Pancreas (tissue), 10 donors: ENCODE results near the gene PARD3B. TPM values are rescaled to one million over a fixed set of nuclear protein-coding genes. Genes with fewer than 3 reads are reported as not detected.
A peak's percentile ranks its signal among the peaks of the same experiment; 100 is the strongest.

Experiments
- ATAC-seq, 4 donors: fragments of 200-7000 bp; cut with Tn5 transposase; one replicate each; pipeline versions ENCODE4 v1.8.0 to v1.9.1; 2020; ENCODE audit warnings: mild to moderate bottlenecking in 4 of 4, moderate library complexity in 4 of 4
- DNase-seq, 6 donors: peaks; one replicate each; pipeline ENCODE4 v3.0.0-alpha.2; 2020
- FAIRE-seq: peaks from 2 replicates; lab custom pipeline; 2012; peaks lifted over from hg19 to GRCh38; lab: Jason Lieb, UNC
- H3K27ac ChIP-seq, 4 donors: fragments of 200-600 bp; sonication (generic); 1 replicate in 3 of 4; 2 replicates in 1 of 4; pipeline versions ENCODE4 v1.5.0 to v1.8.0; 2020
- H3K27me3 ChIP-seq, 4 donors: fragments of 200-600 bp; one replicate each; pipeline ENCODE4 v1.8.0; 2021
- H3K36me3 ChIP-seq, 3 donors: fragments of 200-600 bp; sonication (generic) in 1 of 3; one replicate each; pipeline versions ENCODE4 v1.5.0 to v1.8.0; 2020 to 2021
- H3K4me1 ChIP-seq, 3 donors: fragments of 200-600 bp; one replicate each; pipeline ENCODE4 v1.8.0; 2021
- H3K4me3 ChIP-seq, 4 donors: fragments of 200-600 bp; sonication (generic) in 2 of 4; one replicate each; pipeline versions ENCODE4 v1.5.0 to v1.8.0; 2020 to 2021
- H3K9me3 ChIP-seq, 4 donors: fragments of 200-600 bp; one replicate each; pipeline ENCODE4 v1.8.0; 2021
- CTCF ChIP-seq, 4 donors: fragments of 200-600 bp; sonication (generic) in 3 of 4; IDR thresholded peaks; one replicate each; pipeline versions ENCODE4 v1.5.0 to v1.8.0; 2021; ENCODE audit warnings: antibody characterized with exemption in 4 of 4
- WGBS, 2 donors: extraction: QIAGEN DNeasy Blood & Tissue Kit; methylation state at CpG; one replicate each; pipeline ENCODE4 v1.1.7; 2013; 5-methylcytosine and 5-hydroxymethylcytosine counted together
- intact Hi-C, 3 donors: fragments of 100-400 bp; cut with DNase I; formaldehyde crosslinking; loops; one replicate each; pipeline versions ENCODE4 v1.11.1 to v1.14.2; 2022
- polyA plus RNA-seq, 2 donors: library from polyadenylated mRNA; stranded (reverse); fragments of 200-250 nt; gene quantifications; one replicate each; pipeline ENCODE4 v1.2.3, GENCODE V29; 2013
- total RNA-seq, 6 donors: library from RNA; stranded (reverse); fragmentation: NEBNext Ultra II Directional in 4 of 6; extraction: Animal tissue kit (Norgen Biotek cat#: 25700) in 4 of 6; gene quantifications; one replicate each; pipeline versions ENCODE4 v1.2.1 to v1.2.4, GENCODE V29; 2021 to 2023
- donor health status: healthy with polysubstance abuse.
- donor health status: DM: no; HTN: no; CAD: no; lungs with moderate emphysema.
- donor health status: DM: no; HTN: no; CAD: no.
- donor health status: control.
- donor health status: control.
- donor health status: Bipolar disorder and iron deficiency.
- donor health status: DM: yes; HTN: yes; CAD: no.
- donor health status: DM: no; HTN: no; CAD: no.
- donor health status: DM: no; HTN: no; CAD: no.
- donor health status: DM: yes; HTN: yes; CAD: no.

The PARD3B gene
- total and polyA plus RNA-seq, 8 donors: 2.8 to 21.5 (median 12.7) TPM

DNA sequence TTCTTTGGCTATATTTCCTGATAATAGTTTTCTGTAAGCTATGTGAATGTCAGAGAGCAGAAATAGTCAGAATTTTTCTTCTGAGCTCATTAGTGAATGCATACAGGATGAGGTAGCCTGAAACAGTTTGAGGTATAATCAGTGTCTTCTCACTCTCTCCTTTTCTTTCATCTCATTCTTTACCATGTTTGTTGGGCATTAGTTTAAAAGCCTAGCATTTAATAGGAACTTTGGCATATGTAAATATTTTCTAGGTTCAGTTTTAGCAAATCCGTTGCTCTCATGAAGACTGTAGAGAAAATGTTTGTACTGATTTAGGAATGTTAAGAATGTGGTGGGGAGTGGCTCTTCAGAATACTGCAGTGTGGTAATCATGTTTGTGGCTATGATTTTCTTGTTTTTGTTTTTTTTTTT, 119.4 kb downstream of the PARD3B start:
- DNase-seq (no peak), FAIRE-seq (peak; percentile 23), ATAC-seq (peak; percentile 58 to 79 (median 74))
- no peaks in the 10 kb centered on the region for H3K36me3 ChIP-seq
- TF ChIP-seq CTCF (IDR thresholded peaks at IDR 0.05): no peak
- peak overlapping the region in 3 of 4 donors; percentile 3 to 58 (median 9) for H3K27ac ChIP-seq
- H3K4me3 ChIP-seq: no peak overlapping the region
- intact Hi-C loops: no loop called here
- H3K4me1 ChIP-seq: peaks cover under 1 to 11% (median 6%) of the 10 kb centered on the region in 3 donors
- no peaks in the 10 kb centered on the region for H3K9me3 ChIP-seq
- H3K27me3 ChIP-seq: no peaks in the 10 kb centered on the region
- WGBS, 2 donors: 57 to 64% methylated on average over 1 of the region's 1 CpG

- DNase-seq: no peak
- peak overlapping the region in 3 of 4 donors; percentile 3 to 58 (median 9) for H3K27ac ChIP-seq
- H3K27me3 ChIP-seq: no peaks in the 10 kb centered on the region
- intact Hi-C loops: no loop called here
- H3K9me3 ChIP-seq: no peaks in the 10 kb centered on the region
- FAIRE-seq: no peak
- peaks cover 5 to 16% (median 10%) of the 10 kb centered on the region in 3 donors for H3K4me1 ChIP-seq
- H3K36me3 ChIP-seq: no peaks in the 10 kb centered on the region
- H3K4me3 ChIP-seq: no peak overlapping the region
- peak in 1 of 4 donors; percentile 6 for ATAC-seq
- TF ChIP-seq CTCF (IDR thresholded peaks at IDR 0.05): no peak
- WGBS, 2 donors: 63% methylated on average over 1 of the region's 1 CpG
Observed at GRCh38 chr2:204665207-204665606, 119.9 kb downstream of the PARD3B start.

DNA sequence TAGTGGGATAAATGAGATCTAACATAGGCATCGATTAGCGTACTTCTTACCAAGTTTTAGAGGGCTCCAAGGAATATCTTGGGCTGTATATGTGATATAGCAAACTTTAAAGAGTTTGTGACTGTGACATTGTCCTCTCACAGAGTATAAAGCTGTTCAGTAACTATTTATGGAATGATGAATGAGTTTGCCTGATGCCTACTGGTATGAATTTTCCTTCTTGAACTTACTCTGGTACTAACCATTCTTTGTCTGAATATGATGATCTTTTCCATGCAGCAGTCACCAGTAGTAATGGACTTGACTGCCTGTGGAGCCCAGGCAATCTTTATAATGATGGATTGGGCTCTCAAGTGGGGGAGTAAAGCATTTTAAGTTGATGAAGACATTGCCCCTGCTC, 120.5 kb downstream of the PARD3B start:
- no peaks in the 10 kb centered on the region for H3K27me3 ChIP-seq
- H3K27ac ChIP-seq: peak overlapping the region in 1 of 4 donors; percentile 9
- H3K9me3 ChIP-seq: no peaks in the 10 kb centered on the region
- H3K36me3 ChIP-seq: no peaks in the 10 kb centered on the region
- WGBS, 2 donors: 98 to 99% methylated on average over 2 of the region's 2 CpGs
- ATAC-seq (no peak), FAIRE-seq (no peak), DNase-seq (no peak)
- no peak for TF ChIP-seq CTCF (IDR thresholded peaks at IDR 0.05)
- intact Hi-C loops: no loop called here
- H3K4me1 ChIP-seq: peaks cover 10 to 21% (median 15%) of the 10 kb centered on the region in 3 donors
- no peak overlapping the region for H3K4me3 ChIP-seq

DNA sequence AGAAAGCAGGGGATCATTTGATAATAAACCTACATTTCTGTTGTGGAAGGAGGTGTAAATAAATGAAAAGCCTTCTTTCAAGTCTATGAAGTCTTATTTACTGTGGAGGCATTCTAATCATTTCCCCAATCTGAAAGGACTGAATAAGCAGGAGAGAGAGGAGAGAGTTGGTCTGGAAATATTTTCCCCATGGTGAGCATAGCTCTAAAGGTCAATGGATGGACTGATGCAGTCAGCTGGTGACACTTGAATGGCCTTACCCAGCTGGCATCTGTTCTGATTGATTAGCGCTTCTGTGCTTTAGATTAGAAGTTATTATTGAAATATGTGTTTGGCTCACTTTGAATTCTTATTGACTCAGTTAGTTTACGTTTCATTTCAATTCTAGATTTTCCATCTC, 122.7 kb downstream of the PARD3B start:
- WGBS, 2 donors: 66 to 69% methylated on average over 2 of the region's 2 CpGs
- intact Hi-C loops: no loop called here
- peaks cover 10 to 21% (median 15%) of the 10 kb centered on the region in 3 donors for H3K4me1 ChIP-seq
- DNase-seq (no peak), FAIRE-seq (no peak), ATAC-seq (no peak)
- no peak for TF ChIP-seq CTCF (IDR thresholded peaks at IDR 0.05)
- no peak overlapping the region for H3K4me3 ChIP-seq
- no peaks in the 10 kb centered on the region for H3K27me3 ChIP-seq
- no peaks in the 10 kb centered on the region for H3K9me3 ChIP-seq
- no peak overlapping the region for H3K27ac ChIP-seq
- H3K36me3 ChIP-seq: no peaks in the 10 kb centered on the region

GRCh38 chr2:204669382-204669781, 124.1 kb downstream of the PARD3B start:
- Histone ChIP-seq H3K36me3 (no peaks in the 10 kb centered on the region), H3K27me3 (no peaks in the 10 kb centered on the region), H3K4me1 (peaks cover 10 to 18% (median 15%) of the 10 kb centered on the region in 3 donors), H3K9me3 (no peaks in the 10 kb centered on the region), H3K27ac (no peak overlapping the region), H3K4me3 (no peak overlapping the region)
- DNase-seq: no peak
- 58 to 66% methylated on average over 3 of the region's 3 CpGs for WGBS, 2 donors
- no peak for TF ChIP-seq CTCF (IDR thresholded peaks at IDR 0.05)
- intact Hi-C loops: no loop called here
- FAIRE-seq: peak; percentile 20
- ATAC-seq: no peak
